ENCODE results near the gene PAPPA. TPM values are rescaled to one million over a fixed set of nuclear protein-coding genes. Genes with fewer than 3 reads are reported as not detected.

Gene PAPPA
- polyA plus RNA-seq, 1 donor from 2014 or later = 0.41 TPM

DNA sequence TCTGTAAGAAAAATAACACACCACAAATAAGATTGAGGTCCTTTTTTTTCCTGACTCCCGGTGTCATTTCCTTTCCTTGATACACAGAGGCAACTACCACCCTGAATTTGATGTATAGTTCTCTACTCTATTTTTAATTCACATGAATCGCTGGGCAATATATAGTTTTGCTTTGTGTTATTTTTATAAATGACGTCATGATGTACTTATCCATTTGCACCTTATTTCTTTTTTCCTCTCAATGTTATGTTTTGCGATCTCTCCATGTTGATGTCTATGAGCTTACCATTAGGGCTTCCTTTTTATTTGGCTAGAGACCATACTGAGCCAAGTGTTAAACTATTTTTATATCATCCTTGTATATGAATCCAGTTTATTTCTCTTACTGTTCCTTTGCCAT is 175.9 kb downstream of the PAPPA start:
- TF ChIP-seq, protein P1, sequence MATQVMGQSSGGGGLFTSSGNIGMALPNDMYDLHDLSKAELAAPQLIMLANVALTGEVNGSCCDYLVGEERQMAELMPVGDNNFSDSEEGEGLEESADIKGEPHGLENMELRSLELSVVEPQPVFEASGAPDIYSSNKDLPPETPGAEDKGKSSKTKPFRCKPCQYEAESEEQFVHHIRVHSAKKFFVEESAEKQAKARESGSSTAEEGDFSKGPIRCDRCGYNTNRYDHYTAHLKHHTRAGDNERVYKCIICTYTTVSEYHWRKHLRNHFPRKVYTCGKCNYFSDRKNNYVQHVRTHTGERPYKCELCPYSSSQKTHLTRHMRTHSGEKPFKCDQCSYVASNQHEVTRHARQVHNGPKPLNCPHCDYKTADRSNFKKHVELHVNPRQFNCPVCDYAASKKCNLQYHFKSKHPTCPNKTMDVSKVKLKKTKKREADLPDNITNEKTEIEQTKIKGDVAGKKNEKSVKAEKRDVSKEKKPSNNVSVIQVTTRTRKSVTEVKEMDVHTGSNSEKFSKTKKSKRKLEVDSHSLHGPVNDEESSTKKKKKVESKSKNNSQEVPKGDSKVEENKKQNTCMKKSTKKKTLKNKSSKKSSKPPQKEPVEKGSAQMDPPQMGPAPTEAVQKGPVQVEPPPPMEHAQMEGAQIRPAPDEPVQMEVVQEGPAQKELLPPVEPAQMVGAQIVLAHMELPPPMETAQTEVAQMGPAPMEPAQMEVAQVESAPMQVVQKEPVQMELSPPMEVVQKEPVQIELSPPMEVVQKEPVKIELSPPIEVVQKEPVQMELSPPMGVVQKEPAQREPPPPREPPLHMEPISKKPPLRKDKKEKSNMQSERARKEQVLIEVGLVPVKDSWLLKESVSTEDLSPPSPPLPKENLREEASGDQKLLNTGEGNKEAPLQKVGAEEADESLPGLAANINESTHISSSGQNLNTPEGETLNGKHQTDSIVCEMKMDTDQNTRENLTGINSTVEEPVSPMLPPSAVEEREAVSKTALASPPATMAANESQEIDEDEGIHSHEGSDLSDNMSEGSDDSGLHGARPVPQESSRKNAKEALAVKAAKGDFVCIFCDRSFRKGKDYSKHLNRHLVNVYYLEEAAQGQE (IDR thresholded peaks at IDR 0.05; ENCODE audit: borderline replicate concordance) = no peak
- TF ChIP-seq EP300 (conservative IDR thresholded peaks at IDR 0.05; ENCODE audit: poor library complexity, severe bottlenecking) (no peak), TAF1 (IDR thresholded peaks at IDR 0.05; ENCODE audit: low read depth) (no peak), RAD21 (conservative IDR thresholded peaks at IDR 0.05) (no peak), POLR2AphosphoS5 (IDR thresholded peaks at IDR 0.05) (no peak), EZH2 (IDR thresholded peaks at IDR 0.05; ENCODE audit: borderline replicate concordance, insufficient read depth, low read length, poor library complexity, severe bottlenecking) (no peak), SMC3 (conservative IDR thresholded peaks at IDR 0.05; ENCODE audit: poor library complexity) (no peak), MXI1 (conservative IDR thresholded peaks at IDR 0.05; ENCODE audit: poor library complexity, severe bottlenecking) (no peak)
- TF ChIP-seq, protein P2, sequence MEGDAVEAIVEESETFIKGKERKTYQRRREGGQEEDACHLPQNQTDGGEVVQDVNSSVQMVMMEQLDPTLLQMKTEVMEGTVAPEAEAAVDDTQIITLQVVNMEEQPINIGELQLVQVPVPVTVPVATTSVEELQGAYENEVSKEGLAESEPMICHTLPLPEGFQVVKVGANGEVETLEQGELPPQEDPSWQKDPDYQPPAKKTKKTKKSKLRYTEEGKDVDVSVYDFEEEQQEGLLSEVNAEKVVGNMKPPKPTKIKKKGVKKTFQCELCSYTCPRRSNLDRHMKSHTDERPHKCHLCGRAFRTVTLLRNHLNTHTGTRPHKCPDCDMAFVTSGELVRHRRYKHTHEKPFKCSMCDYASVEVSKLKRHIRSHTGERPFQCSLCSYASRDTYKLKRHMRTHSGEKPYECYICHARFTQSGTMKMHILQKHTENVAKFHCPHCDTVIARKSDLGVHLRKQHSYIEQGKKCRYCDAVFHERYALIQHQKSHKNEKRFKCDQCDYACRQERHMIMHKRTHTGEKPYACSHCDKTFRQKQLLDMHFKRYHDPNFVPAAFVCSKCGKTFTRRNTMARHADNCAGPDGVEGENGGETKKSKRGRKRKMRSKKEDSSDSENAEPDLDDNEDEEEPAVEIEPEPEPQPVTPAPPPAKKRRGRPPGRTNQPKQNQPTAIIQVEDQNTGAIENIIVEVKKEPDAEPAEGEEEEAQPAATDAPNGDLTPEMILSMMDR (IDR thresholded peaks at IDR 0.05; ENCODE audit: poor library complexity, severe bottlenecking) = no peak
- Histone ChIP-seq H3K4me2 (ENCODE audit: low read length) (no peak overlapping the region), H3K9me2 (ENCODE audit: insufficient read depth, low read length) (no peaks in the 10 kb centered on the region), H3K79me2 (replicated peaks; ENCODE audit: insufficient read depth, low read length) (no peaks in the 10 kb centered on the region), H3K27ac (ENCODE audit: low read length) (no peak overlapping the region), H3K36me3 (ENCODE audit: insufficient read depth, low read length) (no peaks in the 10 kb centered on the region), H3K9me3 (ENCODE audit: low read length) (no peaks in the 10 kb centered on the region), H3K4me3 (ENCODE audit: low read length) (no peak overlapping the region), H3F3A (ENCODE audit: insufficient read depth, low read length, poor library complexity, severe bottlenecking) (no peaks in the 10 kb centered on the region), H3K9ac (ENCODE audit: low read length) (no peak overlapping the region), H3K27me3 (ENCODE audit: insufficient read depth, low read depth, low read length) (peaks cover 3% of the 10 kb centered on the region), H2AFZ (ENCODE audit: low read depth, low read length) (no peak overlapping the region), H4K20me1 (ENCODE audit: insufficient read depth) (no peaks in the 10 kb centered on the region)

DNA sequence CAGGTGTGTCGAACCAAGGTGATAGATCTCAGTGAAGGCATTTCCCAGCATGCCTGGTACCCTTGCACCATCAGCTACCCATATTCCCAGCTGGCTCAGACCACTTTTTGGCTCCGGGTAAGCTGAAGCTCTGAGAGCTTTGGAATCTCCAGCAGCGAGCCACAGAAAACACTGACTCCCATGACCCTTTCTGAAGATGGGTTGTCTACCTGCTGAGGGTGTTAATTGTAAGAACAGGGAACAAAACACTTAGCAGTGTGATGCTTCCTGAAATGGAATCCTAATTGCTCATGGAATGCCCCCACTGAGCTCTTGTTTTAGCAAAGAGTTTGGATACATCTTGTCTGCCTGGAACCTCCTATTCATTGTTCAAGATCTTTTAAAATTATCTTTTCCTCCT is 177.7 kb downstream of the PAPPA start:
- no peak overlapping the region for H3K4me2 ChIP-seq (ENCODE audit: low read length)

More for the DNA sequence above, 177.7 kb downstream of the PAPPA start:
- Histone ChIP-seq H4K20me1 (ENCODE audit: insufficient read depth) (no peaks in the 10 kb centered on the region), H3K9ac (ENCODE audit: low read length) (no peak overlapping the region), H3K9me3 (ENCODE audit: low read length) (no peaks in the 10 kb centered on the region), H3K36me3 (ENCODE audit: insufficient read depth, low read length) (no peaks in the 10 kb centered on the region), H3K9me2 (ENCODE audit: insufficient read depth, low read length) (no peaks in the 10 kb centered on the region), H3K27me3 (ENCODE audit: insufficient read depth, low read depth, low read length) (peaks cover 3% of the 10 kb centered on the region), H3K27ac (ENCODE audit: low read length) (no peak overlapping the region), H3K79me2 (replicated peaks; ENCODE audit: insufficient read depth, low read length) (no peaks in the 10 kb centered on the region), H3F3A (ENCODE audit: insufficient read depth, low read length, poor library complexity, severe bottlenecking) (no peaks in the 10 kb centered on the region), H3K4me3 (ENCODE audit: low read length) (no peak overlapping the region), H2AFZ (ENCODE audit: low read depth, low read length) (no peak overlapping the region)
- TF ChIP-seq POLR2AphosphoS5 (IDR thresholded peaks at IDR 0.05) (no peak), EZH2 (IDR thresholded peaks at IDR 0.05; ENCODE audit: borderline replicate concordance, insufficient read depth, low read length, poor library complexity, severe bottlenecking) (no peak), TAF1 (IDR thresholded peaks at IDR 0.05; ENCODE audit: low read depth) (no peak), MXI1 (conservative IDR thresholded peaks at IDR 0.05; ENCODE audit: poor library complexity, severe bottlenecking) (no peak), SMC3 (conservative IDR thresholded peaks at IDR 0.05; ENCODE audit: poor library complexity) (no peak), RAD21 (conservative IDR thresholded peaks at IDR 0.05) (no peak), EP300 (conservative IDR thresholded peaks at IDR 0.05; ENCODE audit: poor library complexity, severe bottlenecking) (no peak)
- TF ChIP-seq, protein P2 (IDR thresholded peaks at IDR 0.05; ENCODE audit: poor library complexity, severe bottlenecking) = no peak
- TF ChIP-seq, protein P1 (IDR thresholded peaks at IDR 0.05; ENCODE audit: borderline replicate concordance) = no peak
